Loucy (cell line): Measurements from ENCODE around the gene NUF2.
"Not testable (repeated sequence)": the region's sequence is repeated elsewhere in the genome, so short reads cannot be mapped to it uniquely, and the experiment has no call there.

Experiments used
- H2AFZ ChIP-seq: fragments of 200-600 bp; sonication (generic); 2 replicates; pipeline ENCODE4 v1.6.0; 2016; ENCODE audit warnings: antibody characterized with exemption, mild to moderate bottlenecking, low read length, moderate library complexity
- H3F3A ChIP-seq: fragments of 200-600 bp; 2 replicates; pipeline ENCODE4 v1.6.0; 2016; ENCODE audit warnings: antibody characterized with exemption, low read depth, mild to moderate bottlenecking
- H3K27me3 ChIP-seq: fragments of 200-600 bp; sonication (generic); 2 replicates; pipeline ENCODE4 v1.6.1; 2014; ENCODE audit warnings: low read length, mild to moderate bottlenecking; ENCODE audit not compliant: insufficient read depth, poor library complexity, severe bottlenecking
- H3K36me3 ChIP-seq: fragments of 200-600 bp; sonication (generic); 2 replicates; pipeline ENCODE4 v1.6.1; 2016; ENCODE audit warnings: low read length; ENCODE audit not compliant: insufficient read depth
- H3K4me1 ChIP-seq: fragments of 200-600 bp; sonication (generic); 2 replicates; pipeline ENCODE4 v1.5.1; 2014; ENCODE audit warnings: low read length, mild to moderate bottlenecking; ENCODE audit not compliant: insufficient read depth, poor library complexity, severe bottlenecking
- H3K4me2 ChIP-seq: fragments of 200-600 bp; sonication (generic); 2 replicates; pipeline ENCODE4 v1.6.0; 2014; ENCODE audit warnings: antibody characterized with exemption, low read length, low read depth, mild to moderate bottlenecking; ENCODE audit not compliant: poor library complexity, severe bottlenecking
- H3K4me3 ChIP-seq: fragments of 200-600 bp; sonication (generic); 2 replicates; pipeline ENCODE4 v1.5.1; 2014; ENCODE audit warnings: low read length, mild to moderate bottlenecking, mixed read lengths; ENCODE audit not compliant: poor library complexity, severe bottlenecking
- H3K79me2 ChIP-seq: fragments of 200-600 bp; sonication (generic); 2 replicates; pipeline ENCODE4 v1.6.1; 2014; ENCODE audit warnings: low read length; ENCODE audit not compliant: insufficient read depth
- H3K9ac ChIP-seq: fragments of 200-600 bp; sonication (generic); 2 replicates; pipeline ENCODE4 v1.6.0; 2014; ENCODE audit warnings: mild to moderate bottlenecking, low read depth, low read length, moderate library complexity; ENCODE audit not compliant: poor library complexity, severe bottlenecking
- H3K9me2 ChIP-seq: fragments of 200-600 bp; sonication (generic); replicated peaks from 2 replicates; pipeline ENCODE4 v1.6.1; 2016; ENCODE audit warnings: low read depth, low read length, mixed read lengths
- H3K9me3 ChIP-seq: fragments of 200-600 bp; sonication (generic); 2 replicates; pipeline ENCODE4 v1.6.1; 2014; ENCODE audit warnings: mild to moderate bottlenecking, antibody characterized with exemption, low read length, low read depth; ENCODE audit not compliant: insufficient read depth
- H4K20me1 ChIP-seq: fragments of 200-600 bp; sonication (generic); 2 replicates; pipeline ENCODE4 v1.6.0; 2014; ENCODE audit warnings: antibody characterized with exemption, low read length, mild to moderate bottlenecking; ENCODE audit not compliant: insufficient read depth, poor library complexity, severe bottlenecking
- EZH2phosphoT487 ChIP-seq: fragments of 200-600 bp; IDR thresholded peaks from 2 replicates; pipeline ENCODE4 v1.6.1; 2018; ENCODE audit warnings: antibody characterized with exemption, mild to moderate bottlenecking, moderate library complexity, borderline replicate concordance
- TF ChIP-seq, protein P1 (sequence below): fragments of 200-600 bp; sonication (generic); conservative IDR thresholded peaks from 2 replicates; pipeline ENCODE4 v1.5.1; 2014; ENCODE audit warnings: mild to moderate bottlenecking, antibody characterized with exemption, low read length

Gene NUF2

GRCh38 chr1:163347106-163347505 lies 25.4 kb downstream of the NUF2 start:
- H4K20me1 ChIP-seq = no peaks in the 10 kb centered on the region
- no peaks in the 10 kb centered on the region for H3K27me3 ChIP-seq
- H3F3A ChIP-seq = no peaks in the 10 kb centered on the region
- no peaks in the 10 kb centered on the region for H3K9me2 ChIP-seq
- no peak overlapping the region for H3K4me2 ChIP-seq
- TF ChIP-seq EZH2phosphoT487 = no peak
- TF ChIP-seq, protein P1, sequence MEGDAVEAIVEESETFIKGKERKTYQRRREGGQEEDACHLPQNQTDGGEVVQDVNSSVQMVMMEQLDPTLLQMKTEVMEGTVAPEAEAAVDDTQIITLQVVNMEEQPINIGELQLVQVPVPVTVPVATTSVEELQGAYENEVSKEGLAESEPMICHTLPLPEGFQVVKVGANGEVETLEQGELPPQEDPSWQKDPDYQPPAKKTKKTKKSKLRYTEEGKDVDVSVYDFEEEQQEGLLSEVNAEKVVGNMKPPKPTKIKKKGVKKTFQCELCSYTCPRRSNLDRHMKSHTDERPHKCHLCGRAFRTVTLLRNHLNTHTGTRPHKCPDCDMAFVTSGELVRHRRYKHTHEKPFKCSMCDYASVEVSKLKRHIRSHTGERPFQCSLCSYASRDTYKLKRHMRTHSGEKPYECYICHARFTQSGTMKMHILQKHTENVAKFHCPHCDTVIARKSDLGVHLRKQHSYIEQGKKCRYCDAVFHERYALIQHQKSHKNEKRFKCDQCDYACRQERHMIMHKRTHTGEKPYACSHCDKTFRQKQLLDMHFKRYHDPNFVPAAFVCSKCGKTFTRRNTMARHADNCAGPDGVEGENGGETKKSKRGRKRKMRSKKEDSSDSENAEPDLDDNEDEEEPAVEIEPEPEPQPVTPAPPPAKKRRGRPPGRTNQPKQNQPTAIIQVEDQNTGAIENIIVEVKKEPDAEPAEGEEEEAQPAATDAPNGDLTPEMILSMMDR = no peak
- H3K4me1 ChIP-seq = no peaks in the 10 kb centered on the region
- no peak overlapping the region for H3K4me3 ChIP-seq
- H3K36me3 ChIP-seq = peaks cover 86% of the 10 kb centered on the region
- no peaks in the 10 kb centered on the region for H3K9me3 ChIP-seq
- H3K9ac ChIP-seq = no peak overlapping the region
- H3K79me2 ChIP-seq = no peaks in the 10 kb centered on the region
- no peak overlapping the region for H2AFZ ChIP-seq

DNA sequence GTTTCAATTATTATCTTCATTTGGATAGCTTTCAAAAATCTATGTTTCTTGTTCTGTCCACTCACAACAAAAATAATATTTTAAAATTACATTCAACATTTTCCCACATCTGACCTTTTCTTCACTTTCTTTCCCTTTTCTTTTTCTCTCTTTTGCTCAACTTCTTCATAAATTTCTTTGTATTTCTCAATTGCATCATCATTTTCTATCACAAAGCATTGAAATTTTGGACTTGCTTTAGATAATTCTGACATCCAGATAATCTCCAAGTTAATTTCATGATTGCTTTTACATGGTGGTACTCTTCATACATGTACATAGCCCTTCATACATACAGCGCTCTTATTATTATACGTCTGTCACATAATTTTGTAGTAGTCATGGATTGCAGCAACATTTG lies 30.2 kb downstream of the NUF2 start:
- Histone ChIP-seq H2AFZ (no peak overlapping the region), H4K20me1 (no peaks in the 10 kb centered on the region), H3K9ac (no peak overlapping the region), H3K36me3 (peaks cover 91% of the 10 kb centered on the region), H3K9me2 (no peaks in the 10 kb centered on the region), H3K4me2 (no peak overlapping the region), H3K79me2 (no peaks in the 10 kb centered on the region), H3K9me3 (no peaks in the 10 kb centered on the region), H3K27me3 (no peaks in the 10 kb centered on the region), H3K4me3 (no peak overlapping the region), H3K4me1 (no peaks in the 10 kb centered on the region), H3F3A (no peaks in the 10 kb centered on the region)
- no peak for TF ChIP-seq EZH2phosphoT487
- TF ChIP-seq, protein P1 = no peak

GRCh38 chr1:163357378-163357777 lies 35.6 kb downstream of the NUF2 start:
- Histone ChIP-seq H3F3A (no peaks in the 10 kb centered on the region), H3K9me2 (no peaks in the 10 kb centered on the region), H3K9ac (no peak overlapping the region), H3K36me3 (peaks cover 44% of the 10 kb centered on the region), H3K4me1 (no peaks in the 10 kb centered on the region), H3K79me2 (no peaks in the 10 kb centered on the region), H3K4me2 (no peak overlapping the region), H3K9me3 (no peaks in the 10 kb centered on the region), H2AFZ (no peak overlapping the region), H3K27me3 (no peaks in the 10 kb centered on the region), H3K4me3 (no peak overlapping the region), H4K20me1 (no peaks in the 10 kb centered on the region)
- TF ChIP-seq EZH2phosphoT487 = no peak
- TF ChIP-seq, protein P1 = no peak

GRCh38 chr1:163358172-163358571 lies 36.4 kb downstream of the NUF2 start:
- H3K79me2 ChIP-seq, H3F3A ChIP-seq, H3K9me3 ChIP-seq, H4K20me1 ChIP-seq, H3K27me3 ChIP-seq, H3K4me2 ChIP-seq, H2AFZ ChIP-seq, H3K9ac ChIP-seq, H3K9me2 ChIP-seq, H3K4me3 ChIP-seq, H3K4me1 ChIP-seq: not testable (repeated sequence)
- peaks cover 39% of the 10 kb centered on the region for H3K36me3 ChIP-seq
